Astrocyte (in vitro differentiated cells and primary cell): Measurements from ENCODE around the gene RPLP2. TPM values are rescaled to one million over a fixed set of nuclear protein-coding genes. Genes with fewer than 3 reads are reported as not detected.

Experiments used
- DNase-seq: peaks from one replicate; pipeline ENCODE4 v3.0.0-alpha.2; 2010; ENCODE audit warnings: low read depth
- FAIRE-seq: peaks from 2 replicates; lab custom pipeline; 2011; peaks lifted over from hg19 to GRCh38; lab: Jason Lieb, UNC
- H2AFZ ChIP-seq: 2 replicates; pipeline ENCODE4 v1.6.0; 2012; ENCODE audit warnings: low read depth, low read length, inconsistent platforms
- H3K27ac ChIP-seq: 2 replicates; pipeline ENCODE4 v1.5.1; 2011; ENCODE audit warnings: low read depth, low read length, inconsistent platforms
- H3K27me3 ChIP-seq: 2 replicates; pipeline ENCODE4 v1.6.0; 2011; ENCODE audit warnings: low read length, inconsistent platforms; ENCODE audit not compliant: insufficient read depth
- H3K36me3 ChIP-seq: 2 replicates; pipeline ENCODE4 v1.5.1; 2011; ENCODE audit warnings: low read length, inconsistent platforms; ENCODE audit not compliant: insufficient read depth
- H3K4me1 ChIP-seq: 2 replicates; pipeline ENCODE4 v1.5.1; 2011; ENCODE audit warnings: low read length, inconsistent platforms; ENCODE audit not compliant: insufficient read depth
- H3K4me2 ChIP-seq: 2 replicates; pipeline ENCODE4 v1.6.0; 2012; ENCODE audit warnings: low read length, inconsistent platforms
- H3K4me3 ChIP-seq: 2 replicates; pipeline ENCODE4 v1.5.1; 2011; ENCODE audit warnings: low read depth, mild to moderate bottlenecking, low read length, inconsistent platforms; ENCODE audit not compliant: insufficient read depth
- H3K79me2 ChIP-seq: 2 replicates; pipeline ENCODE4 v1.6.0; 2012; ENCODE audit warnings: mild to moderate bottlenecking, low read length, inconsistent platforms; ENCODE audit not compliant: insufficient read depth
- H3K9ac ChIP-seq: 2 replicates; pipeline ENCODE4 v1.6.0; 2012; ENCODE audit warnings: mild to moderate bottlenecking, low read length, inconsistent platforms
- H3K9me3 ChIP-seq: 2 replicates; pipeline ENCODE4 v1.5.1; 2012; ENCODE audit warnings: low read depth, mild to moderate bottlenecking, low read length, inconsistent platforms; ENCODE audit not compliant: insufficient read depth
- H4K20me1 ChIP-seq: 2 replicates; pipeline ENCODE4 v1.6.0; 2012; ENCODE audit warnings: low read length, inconsistent platforms; ENCODE audit not compliant: insufficient read depth
- H3K27ac Mint-ChIP-seq: one replicate; pipeline ENCODE4 v1.8.0; 2021; ENCODE audit warnings: mild to moderate bottlenecking, mixed read lengths; ENCODE audit not compliant: unreplicated experiment
- H3K27me3 Mint-ChIP-seq: one replicate; pipeline ENCODE4 v1.8.0; 2021; ENCODE audit warnings: low read depth, mixed read lengths; ENCODE audit not compliant: unreplicated experiment
- H3K36me3 Mint-ChIP-seq: one replicate; pipeline ENCODE4 v1.8.0; 2021; ENCODE audit warnings: low read depth, mixed read lengths; ENCODE audit not compliant: unreplicated experiment
- H3K4me1 Mint-ChIP-seq: one replicate; pipeline ENCODE4 v1.8.0; 2021; ENCODE audit warnings: low read depth, mixed read lengths; ENCODE audit not compliant: unreplicated experiment
- H3K4me3 Mint-ChIP-seq: one replicate; pipeline ENCODE4 v1.8.0; 2021; ENCODE audit warnings: mild to moderate bottlenecking, moderate library complexity, mixed read lengths; ENCODE audit not compliant: unreplicated experiment
- H3K9me3 Mint-ChIP-seq: one replicate; pipeline ENCODE4 v1.8.0; 2021; ENCODE audit warnings: mild to moderate bottlenecking, mixed read lengths; ENCODE audit not compliant: unreplicated experiment
- CTCF ChIP-seq: IDR thresholded peaks from 2 replicates; pipeline ENCODE4 v1.5.1; 2011; ENCODE audit warnings: low read depth, mild to moderate bottlenecking, inconsistent platforms, low read length, moderate library complexity; ENCODE audit not compliant: insufficient read depth
- EZH2 ChIP-seq: IDR thresholded peaks from 2 replicates; pipeline ENCODE4 v1.6.1; 2012; ENCODE audit warnings: mild to moderate bottlenecking, low read length, inconsistent platforms; ENCODE audit not compliant: insufficient read depth
- total RNA-seq: library from RNA; stranded (reverse); gene quantifications from 2 replicates; pipeline ENCODE4 v1.2.1, GENCODE V29; 2021

Gene RPLP2
- total RNA-seq, 1 donor from 2014 or later = 1,666 TPM

GRCh38 chr11:828506-829175 is 18.9 kb downstream of the RPLP2 start:
- Histone ChIP-seq H3K4me3 (no peak overlapping the region), H3K4me1 (peaks cover 42% of the 10 kb centered on the region), H2AFZ (peak overlapping the region; percentile 55), H3K9ac (peak overlapping the region; percentile 19), H3K4me2 (peak overlapping the region; percentile 96), H3K27me3 (no peaks in the 10 kb centered on the region), H3K79me2 (peaks cover 12% of the 10 kb centered on the region), H3K36me3 (no peaks in the 10 kb centered on the region), H3K9me3 (no peaks in the 10 kb centered on the region), H3K27ac (no peak overlapping the region), H4K20me1 (peaks cover 37% of the 10 kb centered on the region)
- H3K36me3 Mint-ChIP-seq = peaks cover 2% of the 10 kb centered on the region
- DNase-seq (no peak), FAIRE-seq (no peak)
- no peak overlapping the region for H3K27ac Mint-ChIP-seq
- no peak overlapping the region for H3K4me3 Mint-ChIP-seq
- H3K4me1 Mint-ChIP-seq = peaks cover 6% of the 10 kb centered on the region
- H3K9me3 Mint-ChIP-seq = no peaks in the 10 kb centered on the region
- TF ChIP-seq EZH2 = no peak
- TF ChIP-seq CTCF = no peak
- peaks cover 11% of the 10 kb centered on the region for H3K27me3 Mint-ChIP-seq

- H2AFZ ChIP-seq = peak overlapping the region; percentile 55
- Mint-ChIP-seq H3K4me3 (no peak overlapping the region), H3K4me1 (peaks cover 11% of the 10 kb centered on the region), H3K36me3 (peaks cover 2% of the 10 kb centered on the region), H3K27ac (no peak overlapping the region), H3K27me3 (peaks cover 11% of the 10 kb centered on the region), H3K9me3 (no peaks in the 10 kb centered on the region)
- no peaks in the 10 kb centered on the region for H3K36me3 ChIP-seq
- DNase-seq = no peak
- H3K27ac ChIP-seq = no peak overlapping the region
- peaks cover 47% of the 10 kb centered on the region for H3K4me1 ChIP-seq
- FAIRE-seq = no peak
- peaks cover 44% of the 10 kb centered on the region for H4K20me1 ChIP-seq
- no peaks in the 10 kb centered on the region for H3K27me3 ChIP-seq
- H3K79me2 ChIP-seq = peaks cover 19% of the 10 kb centered on the region
- peak overlapping the region; percentile 96 for H3K4me2 ChIP-seq
- no peaks in the 10 kb centered on the region for H3K9me3 ChIP-seq
- TF ChIP-seq EZH2 = no peak
- TF ChIP-seq CTCF = no peak
- peak overlapping the region; percentile 19 for H3K9ac ChIP-seq
- peak overlapping the region; percentile 41 for H3K4me3 ChIP-seq
These were observed 19.5 kb downstream of the RPLP2 start for GRCh38 chr11:829176-829846.

- peak overlapping the region; percentile 96 for H3K4me2 ChIP-seq
These were observed 20.1 kb downstream of the RPLP2 start for GRCh38 chr11:829847-830294.

More at GRCh38 chr11:829847-830294, 20.1 kb downstream of the RPLP2 start:
- Mint-ChIP-seq H3K27me3 (peaks cover 11% of the 10 kb centered on the region), H3K27ac (no peak overlapping the region), H3K4me3 (no peak overlapping the region), H3K36me3 (peaks cover 2% of the 10 kb centered on the region), H3K4me1 (peaks cover 11% of the 10 kb centered on the region), H3K9me3 (no peaks in the 10 kb centered on the region)
- H3K4me1 ChIP-seq = peaks cover 53% of the 10 kb centered on the region
- FAIRE-seq (no peak), DNase-seq (no peak)
- H4K20me1 ChIP-seq = peaks cover 46% of the 10 kb centered on the region
- H3K9ac ChIP-seq = peak overlapping the region; percentile 19
- H3K27me3 ChIP-seq = no peaks in the 10 kb centered on the region
- H3K4me3 ChIP-seq = peak overlapping the region; percentile 41
- no peak overlapping the region for H3K27ac ChIP-seq
- peaks cover 24% of the 10 kb centered on the region for H3K79me2 ChIP-seq
- no peaks in the 10 kb centered on the region for H3K9me3 ChIP-seq
- TF ChIP-seq EZH2 (no peak), CTCF (no peak)
- peak overlapping the region; percentile 55 for H2AFZ ChIP-seq
- H3K36me3 ChIP-seq = no peaks in the 10 kb centered on the region
